GM21529 (cell line): Measurements from ENCODE around the gene FYN.

ENCODE experiments used
- ATAC-seq: cut with Tn5 transposase; IDR thresholded peaks from one replicate; pipeline ENCODE4 v1.9.1; 2021; ENCODE audit not compliant: unreplicated experiment

The FYN gene

DNA sequence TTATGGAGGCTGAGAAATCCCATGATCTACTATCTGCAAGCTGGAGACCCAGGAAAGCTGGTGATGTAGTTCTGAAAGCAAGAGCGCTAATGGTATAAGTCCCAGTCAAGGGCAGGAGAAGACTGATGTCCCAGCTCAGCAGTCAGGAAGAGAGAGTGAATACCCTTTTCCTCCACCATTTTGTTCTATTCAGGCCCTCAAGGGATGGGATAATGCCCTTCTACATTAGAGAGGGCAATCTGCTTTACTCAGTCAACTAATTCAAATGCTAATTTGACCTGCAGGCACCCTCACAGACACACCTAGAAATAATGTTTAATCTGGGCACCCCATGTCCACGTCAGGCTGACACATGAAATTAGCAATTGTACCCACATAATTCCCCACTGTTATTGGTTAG lies 10.8 kb upstream of the FYN start:
- no peak for ATAC-seq

DNA sequence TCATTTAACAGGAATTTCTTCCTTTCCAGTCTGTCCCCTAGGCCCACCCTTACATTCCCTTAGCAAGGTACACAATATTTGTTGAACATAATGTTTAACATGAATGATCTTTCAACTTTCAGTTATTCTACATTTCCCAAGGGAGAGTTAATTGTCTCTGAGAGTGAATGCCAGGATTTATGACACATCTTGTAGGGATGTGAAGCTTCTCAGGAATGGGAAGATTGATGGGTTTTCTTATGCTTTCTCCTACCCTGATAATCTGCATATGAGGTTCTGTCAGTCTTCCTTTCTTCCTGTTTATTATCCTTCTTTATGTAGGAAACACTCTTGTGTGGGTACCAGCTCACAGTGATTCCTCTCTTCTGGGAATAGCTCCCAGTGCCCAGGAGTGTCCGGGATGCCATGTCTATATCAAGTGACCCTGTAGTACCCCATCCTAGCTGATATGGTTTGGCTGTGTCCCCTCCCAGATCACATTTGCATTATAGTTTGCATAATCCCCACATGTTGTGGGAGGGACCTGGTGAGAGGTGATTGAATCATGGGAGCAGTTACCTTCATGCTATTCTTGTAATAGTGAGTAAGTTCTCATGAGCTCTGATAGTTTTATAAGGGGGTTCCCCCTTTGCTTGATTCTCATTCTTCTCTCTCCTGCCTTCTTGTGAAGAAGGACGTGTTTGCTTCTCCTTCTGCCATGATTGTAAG lies 7.1 kb upstream of the FYN start:
- ATAC-seq, result no peak

DNA sequence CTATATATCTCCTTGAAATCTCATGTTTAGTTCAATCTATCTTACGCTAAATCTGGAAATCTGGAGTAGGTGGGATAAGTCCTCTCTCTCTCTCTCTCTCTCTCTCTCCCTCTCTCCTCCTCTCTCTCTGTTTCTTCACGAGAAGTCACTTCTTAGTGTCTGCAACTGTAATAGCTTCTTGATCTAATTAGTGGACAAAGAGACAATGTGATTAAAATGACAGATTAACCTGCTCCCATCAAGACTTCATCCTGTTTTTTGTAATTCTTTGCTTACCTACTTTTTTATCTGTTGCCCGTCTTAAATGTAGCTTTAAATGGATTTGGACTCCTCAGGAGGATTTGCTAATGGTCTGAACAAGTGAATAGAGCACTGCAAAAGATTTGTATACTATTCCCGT lies 2.5 kb upstream of the FYN start:
- no peak for ATAC-seq

DNA sequence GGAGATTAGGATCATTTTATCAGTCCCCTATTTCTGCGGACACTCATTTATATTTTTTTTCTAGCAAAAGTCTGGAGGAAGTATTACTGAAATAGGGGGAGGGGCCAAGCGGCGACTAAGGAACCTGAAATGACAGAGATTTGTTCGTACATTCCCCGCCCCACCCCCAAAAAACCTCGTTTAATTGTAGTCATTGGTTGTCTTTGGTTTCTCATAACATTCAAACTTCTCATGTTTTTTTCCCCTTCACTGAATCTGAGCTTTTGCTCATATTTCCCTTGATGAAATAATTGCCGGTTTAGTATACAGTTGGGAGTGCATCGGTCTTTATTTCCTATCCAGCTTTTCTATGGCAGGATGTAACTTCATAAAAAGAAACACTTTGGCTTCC lies 768 bp upstream of the FYN start:
- ATAC-seq, result no peak

DNA sequence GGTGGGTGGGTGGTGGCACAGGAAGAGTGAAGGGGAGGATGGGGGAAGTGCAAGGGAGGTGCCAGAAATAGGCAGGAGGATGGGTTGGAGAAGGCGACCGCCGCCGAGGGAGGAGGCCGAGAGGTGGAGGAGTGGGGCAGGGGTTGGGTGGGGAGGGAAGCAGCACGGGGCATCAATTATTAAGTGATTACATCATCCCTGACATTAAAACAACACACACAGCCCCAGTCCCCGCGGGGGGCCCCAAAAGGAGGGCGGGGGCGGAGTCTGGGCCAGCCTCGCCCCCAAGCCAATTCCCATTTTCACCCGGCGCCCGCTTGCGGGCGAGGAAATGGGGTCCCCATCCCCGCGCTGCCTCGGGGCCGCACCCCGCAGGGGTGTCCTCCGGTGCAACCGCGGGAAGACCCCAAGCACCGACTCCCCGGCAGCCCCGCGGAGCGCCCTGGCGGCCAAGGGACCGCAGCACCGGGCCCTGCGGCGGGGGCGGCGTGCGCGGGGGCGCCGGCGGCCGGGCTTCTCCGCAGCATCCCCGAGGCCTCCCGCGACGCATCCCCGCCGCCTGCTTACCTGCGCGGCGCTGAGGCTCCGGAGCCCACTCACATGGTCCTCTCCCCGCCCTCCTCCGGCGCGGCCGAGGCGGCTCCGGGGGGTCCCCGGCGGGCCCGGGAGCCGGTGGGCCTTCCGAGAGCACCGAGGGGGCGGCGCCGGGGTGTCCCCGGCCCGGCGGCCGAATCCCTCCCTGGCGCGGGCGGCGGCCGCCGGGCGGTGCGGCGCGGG lies 663 bp downstream of the FYN start:
- peak; percentile 18 for ATAC-seq

DNA sequence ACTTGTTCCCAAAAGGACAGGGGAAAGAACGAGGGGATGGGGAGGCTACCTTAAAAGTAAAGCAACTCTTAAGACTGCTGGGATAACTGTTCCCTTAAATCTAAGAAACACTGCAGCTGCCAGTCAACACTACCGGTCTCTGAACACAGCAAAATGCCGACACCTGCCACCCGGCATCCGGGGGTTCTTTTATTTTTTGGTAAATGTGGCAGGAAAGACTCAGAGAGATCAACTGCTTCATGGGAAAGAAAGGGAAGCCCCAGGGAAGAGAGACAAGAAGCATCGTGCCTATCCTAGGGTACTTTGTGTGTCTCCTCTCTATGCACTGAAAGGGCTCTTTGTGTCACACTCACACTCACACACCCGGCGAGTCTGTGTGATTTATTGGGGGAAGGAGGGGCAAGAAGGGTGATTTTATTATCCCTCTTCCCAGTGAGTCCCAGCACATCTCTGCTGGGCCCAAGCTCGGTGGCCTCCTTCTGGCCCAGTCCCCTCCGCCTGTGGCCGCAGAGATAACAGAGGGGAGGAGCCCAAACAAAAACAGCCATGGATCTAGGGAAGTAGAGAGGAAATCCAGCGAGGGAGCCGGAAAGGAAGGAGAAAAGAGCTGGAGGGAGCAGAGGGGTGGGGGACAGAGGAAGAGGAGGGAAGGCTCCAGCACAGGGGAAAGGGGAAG lies 1.4 kb downstream of the FYN start:
- ATAC-seq, result no peak

DNA sequence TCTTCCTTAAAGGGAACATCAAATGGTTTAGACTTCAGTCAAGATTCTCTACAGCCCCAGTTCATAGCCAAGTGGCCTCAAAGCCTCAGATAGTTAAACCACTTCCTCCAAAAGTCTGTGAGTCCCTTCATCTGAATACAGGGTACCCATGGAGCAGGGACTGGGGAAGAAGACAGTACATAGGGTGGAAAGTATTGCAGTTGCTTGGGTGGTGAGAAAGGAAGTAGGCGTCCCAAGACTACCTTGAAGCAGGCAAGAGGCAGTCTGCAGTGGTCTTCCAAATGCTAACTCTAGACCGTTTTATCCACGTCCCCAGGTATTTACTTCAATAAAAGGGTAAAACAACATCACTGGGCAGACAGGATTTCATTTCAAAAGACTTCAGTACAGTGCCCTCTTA lies 2.0 kb downstream of the FYN start:
- no peak for ATAC-seq

DNA sequence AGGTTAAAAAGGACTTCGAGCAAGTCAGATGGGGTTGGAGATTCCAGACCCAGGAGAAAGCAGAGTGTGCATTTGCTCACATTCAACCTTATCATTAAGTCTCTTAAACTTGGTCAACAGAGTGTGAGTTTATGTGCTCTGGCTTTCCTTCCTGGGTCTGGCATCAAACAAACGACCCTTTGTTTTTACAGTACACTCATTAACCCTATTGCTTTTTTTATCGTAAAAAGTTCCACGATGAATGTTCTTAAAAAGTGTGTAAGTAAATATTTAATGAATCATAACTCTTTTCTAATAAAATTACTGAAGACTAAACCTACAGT lies 2.5 kb downstream of the FYN start:
- no peak for ATAC-seq

DNA sequence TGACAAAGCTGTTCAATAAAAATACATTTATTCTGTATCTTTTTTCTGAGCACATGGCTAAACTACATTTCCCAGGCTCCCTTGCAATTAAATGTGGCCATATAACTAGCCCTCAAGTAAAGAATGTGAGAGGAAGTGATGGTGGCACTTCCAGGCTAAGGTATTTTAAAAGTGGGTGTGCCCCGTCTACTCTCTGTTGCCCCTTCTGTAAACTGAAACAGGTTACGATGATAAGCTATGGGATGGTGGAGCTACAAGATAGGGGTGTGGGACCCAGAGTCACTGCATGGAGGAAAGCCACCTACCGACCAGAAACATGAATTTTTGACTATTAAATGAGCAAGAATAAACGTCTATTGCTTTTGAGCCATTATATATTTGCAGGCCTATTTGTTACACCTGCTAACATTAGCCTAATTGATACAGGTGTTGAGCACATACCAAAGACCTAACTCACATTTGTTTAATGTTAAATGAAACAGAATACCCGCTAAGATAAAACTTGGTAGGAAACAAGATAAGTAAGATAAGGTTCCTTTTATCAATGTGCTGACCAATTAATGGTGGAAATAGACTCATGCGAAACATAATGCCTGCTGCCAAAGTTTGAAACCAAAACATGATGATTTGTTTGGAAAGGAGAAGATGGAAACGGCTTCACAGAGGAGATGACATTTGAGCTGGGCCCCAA lies 3.1 kb downstream of the FYN start:
- no peak for ATAC-seq

DNA sequence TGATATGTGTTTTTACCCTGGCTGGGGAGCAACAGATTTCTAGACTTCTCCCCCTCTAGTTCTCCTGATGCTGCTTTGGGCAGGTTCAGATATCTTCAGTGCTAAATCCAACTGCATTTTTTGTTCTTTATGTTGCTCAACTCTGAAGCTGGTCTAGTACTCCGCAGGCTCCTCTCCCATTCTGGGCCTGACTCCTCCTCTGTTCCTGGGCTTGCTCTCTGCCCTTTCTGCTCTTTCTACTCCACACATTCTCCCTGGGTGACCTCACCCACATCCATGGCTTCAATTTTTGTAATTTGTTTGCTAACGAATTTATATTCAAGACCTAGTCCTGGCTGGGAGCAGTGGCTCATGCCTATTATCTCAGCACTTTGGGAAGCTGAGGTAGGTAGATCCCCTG lies 6.4 kb downstream of the FYN start:
- no peak for ATAC-seq

DNA sequence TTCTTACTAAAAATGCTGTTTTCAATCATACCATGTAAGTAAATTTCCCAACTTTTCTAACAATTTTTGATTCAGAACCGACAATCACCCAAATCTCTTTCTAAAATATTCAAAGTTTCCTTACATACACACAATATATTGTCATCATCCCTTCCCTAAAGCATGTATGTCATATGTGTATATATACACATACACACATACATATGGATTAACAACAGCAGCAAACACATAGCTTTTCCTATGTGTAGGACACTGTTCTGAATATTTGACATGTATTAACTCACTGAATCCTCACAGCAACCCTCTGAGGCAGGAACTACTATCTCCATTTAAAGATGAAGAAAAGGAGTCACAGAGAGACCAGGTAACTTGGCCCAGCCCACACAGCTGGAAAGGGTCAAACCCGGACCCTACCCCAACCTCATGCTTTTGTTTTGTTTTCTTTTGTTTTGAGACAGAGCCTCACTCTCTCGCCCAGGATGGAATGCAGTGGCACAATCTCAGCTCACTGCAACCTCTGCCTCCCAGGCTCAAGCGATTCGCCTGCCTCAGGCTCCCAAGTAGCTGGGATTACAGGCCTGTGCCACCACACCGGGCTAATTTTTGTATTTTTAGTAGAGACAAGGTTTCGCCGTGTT lies 7.2 kb downstream of the FYN start:
- ATAC-seq, result no peak

DNA sequence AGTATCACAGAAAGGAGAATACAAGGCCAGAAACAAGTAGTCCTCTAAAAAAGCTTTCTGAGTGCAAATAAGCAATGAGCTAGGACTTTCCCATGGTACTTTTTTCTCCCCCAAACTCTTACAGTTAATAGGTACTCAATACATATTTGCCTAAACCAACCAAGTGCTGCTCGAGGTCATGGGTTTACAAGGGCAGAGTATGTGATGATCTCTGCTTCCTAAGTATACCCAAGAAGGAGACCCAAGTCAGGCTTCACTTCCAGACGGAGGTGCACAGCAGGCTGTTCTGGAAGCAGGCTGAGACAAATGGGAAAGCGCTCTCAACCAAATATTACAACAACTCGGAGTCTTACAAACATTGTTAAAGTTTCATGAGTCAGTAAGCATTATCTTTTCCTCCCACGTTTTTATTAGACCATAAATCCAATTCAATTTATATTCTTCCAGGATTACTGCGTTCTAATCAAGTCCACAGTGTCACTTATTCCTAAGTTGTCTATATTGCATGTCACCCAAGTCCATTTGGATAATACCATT lies 8.1 kb downstream of the FYN start:
- no peak for ATAC-seq

DNA sequence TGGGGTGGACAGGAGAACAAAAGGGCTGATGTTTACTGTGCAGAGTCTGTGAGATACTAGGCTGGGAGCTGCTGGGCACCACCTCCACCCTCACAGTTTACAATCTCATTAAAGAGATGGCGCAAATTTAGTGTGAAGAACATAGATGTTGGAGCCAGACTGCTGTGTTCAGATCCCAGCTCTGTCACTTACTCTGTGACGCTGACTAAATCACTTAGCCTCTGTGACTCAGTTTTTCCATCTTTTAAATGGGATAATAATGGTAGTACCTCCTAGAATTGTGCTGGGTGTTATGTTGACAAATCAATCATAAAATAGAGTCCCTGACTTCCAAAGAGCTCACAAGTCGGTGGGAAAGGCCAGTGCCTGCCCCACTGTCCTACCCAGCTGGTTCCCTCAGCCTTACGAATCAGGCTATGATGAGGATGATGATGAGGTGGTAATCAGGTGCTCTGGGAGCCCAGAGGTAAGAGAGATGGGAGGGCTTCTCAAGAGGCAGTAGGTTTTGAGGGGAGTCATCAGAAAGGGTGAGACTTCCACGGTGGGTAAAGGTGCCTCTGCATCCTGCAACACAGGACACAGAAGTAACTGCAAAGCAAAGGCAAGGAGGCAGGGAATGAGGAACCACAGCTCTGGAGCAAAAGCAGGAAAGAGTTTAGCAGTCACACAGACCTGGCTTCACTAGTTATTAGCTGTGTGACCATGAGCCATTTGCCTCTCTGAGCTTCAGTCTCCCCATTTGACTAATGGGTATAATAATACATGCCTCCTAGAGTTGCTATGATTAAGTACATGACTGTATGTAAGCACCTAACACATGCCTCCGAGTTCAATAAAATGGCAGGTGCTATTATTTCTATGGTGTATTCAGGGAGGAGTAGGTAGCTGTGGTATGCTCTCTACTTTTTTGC lies 8.9 kb downstream of the FYN start:
- ATAC-seq, result no peak

DNA sequence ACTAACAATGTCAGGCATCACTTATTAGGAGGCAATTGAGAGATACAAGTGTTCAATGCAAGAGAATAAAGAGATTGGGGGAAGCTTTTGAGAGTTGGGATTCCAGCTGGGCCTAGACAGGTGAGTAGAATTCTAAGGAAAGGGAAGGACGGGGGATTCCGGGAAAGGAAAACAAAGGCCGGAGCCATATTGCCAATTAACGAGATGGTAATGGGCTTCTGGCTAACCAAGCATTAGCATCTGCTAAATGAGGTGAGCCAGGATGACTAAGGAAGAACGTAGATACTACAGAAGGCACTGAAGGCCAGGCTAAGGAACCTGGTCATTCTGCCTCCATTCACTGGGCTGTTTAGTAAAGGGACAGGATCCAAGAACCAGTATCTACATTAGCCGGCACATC lies 10.5 kb downstream of the FYN start:
- no peak for ATAC-seq

DNA sequence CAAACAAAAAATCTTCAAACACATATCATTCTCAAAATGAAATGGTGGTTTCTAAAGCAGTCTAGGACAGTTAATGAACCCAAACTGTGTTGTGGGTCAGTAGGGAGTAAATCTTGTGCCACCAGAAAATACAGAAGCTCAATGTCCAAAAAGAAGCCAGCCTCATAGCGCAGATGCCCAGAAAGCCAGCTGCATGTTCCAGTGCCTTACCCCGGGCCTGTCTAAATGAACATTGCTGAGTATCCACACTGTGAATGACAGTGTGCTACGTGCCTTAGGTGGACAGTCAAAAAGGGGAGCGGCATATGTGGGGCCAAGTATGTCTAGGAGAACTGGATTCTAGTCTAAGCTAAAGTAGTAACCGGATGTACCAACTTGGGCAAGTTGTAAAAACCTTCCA lies 10.9 kb downstream of the FYN start:
- ATAC-seq, result no peak

DNA sequence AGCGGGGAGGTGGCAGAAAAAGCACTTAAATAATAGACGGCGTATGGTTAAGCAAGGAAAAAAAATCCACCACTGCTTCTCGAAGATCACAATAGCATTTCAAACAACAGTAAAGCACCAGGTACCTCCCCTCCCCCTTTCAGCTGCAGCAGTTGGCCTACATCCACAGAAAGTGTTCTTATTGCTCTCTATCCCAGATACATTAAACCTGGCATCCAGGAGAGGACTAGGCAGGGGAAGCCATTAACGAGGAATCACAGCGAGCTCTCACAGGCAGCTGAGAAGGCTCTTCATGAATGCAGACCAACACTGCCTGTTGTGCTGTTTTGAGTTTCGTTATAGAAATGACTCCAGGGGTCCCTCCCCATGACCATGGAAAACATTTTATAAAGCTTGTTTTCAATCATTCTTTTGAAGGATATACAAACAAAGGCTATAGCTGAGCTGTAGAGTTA lies 11.8 kb downstream of the FYN start:
- no peak for ATAC-seq

DNA sequence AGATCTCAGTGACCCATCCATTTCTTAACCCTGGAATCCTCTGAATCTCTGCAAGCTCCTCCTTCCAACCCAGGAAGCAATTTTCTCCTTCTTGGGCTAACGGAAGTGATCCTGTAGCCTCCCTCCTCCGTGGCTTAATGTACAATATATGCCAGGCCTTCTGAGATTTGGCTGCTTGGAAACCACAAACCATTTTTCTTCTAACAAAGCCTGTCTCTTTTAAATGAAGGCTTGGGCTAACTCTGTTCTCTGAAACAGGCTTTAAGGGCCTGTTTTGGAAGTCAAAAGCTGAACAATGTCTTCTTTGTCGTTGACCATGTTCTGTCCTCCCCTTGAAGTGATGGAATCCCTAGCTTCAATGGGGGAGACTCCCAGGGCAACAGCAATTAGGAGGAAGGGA lies 14.9 kb downstream of the FYN start:
- no peak for ATAC-seq

DNA sequence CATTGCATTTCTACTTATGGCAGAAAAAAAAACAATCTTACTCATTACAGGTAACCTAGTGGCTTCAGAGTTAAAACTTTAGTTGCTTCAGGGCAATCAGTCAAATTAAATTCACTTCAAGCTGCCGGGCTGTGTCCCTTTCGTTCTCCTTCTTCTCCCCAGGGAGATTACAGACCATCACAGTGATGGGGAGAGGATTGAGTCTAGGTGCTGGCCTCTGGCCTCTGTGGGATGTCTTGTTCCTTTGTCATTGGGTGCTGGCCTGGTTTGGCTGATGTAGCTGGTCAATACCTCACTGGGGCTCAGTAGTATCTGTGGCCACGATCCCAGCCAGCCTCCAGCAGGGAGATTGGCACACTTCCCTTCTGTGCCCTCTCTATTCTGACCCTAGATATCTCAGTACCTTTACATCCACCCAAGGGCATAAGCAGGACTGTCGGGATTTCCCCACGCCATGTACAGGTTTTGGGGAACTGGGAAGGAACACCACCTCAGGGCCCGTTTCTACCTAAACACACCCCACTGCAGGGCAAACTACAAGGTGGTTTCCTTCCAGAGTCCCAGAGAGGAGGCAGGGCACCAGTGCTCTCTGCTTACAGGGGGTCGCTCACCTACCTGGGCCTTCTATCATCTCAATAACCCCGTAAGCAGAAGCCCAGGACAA lies 15.4 kb downstream of the FYN start:
- ATAC-seq, result no peak

DNA sequence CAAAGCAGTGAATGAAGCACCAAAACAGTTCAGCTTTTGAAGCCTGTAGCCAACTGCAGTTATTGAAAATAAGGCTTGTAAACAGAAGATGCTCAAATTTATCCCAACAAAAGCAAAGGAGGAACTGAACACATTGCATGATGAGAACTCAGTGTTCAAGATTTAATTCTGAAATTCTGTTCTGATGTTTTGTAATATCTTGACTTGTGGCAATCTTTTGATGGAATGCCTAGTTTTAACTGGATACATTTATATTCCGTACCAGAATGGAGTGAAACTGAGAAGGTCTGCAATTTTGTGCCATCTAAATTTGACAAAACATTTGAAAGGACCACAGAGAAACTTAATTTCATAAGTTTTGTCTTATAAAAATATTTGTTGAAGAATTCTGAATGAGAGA lies 17.5 kb downstream of the FYN start:
- ATAC-seq, result no peak
